HG03025 (cell line): ENCODE results near the gene FGF21.
"Not testable (repeated sequence)": the region's sequence is repeated elsewhere in the genome, so short reads cannot be mapped to it uniquely, and the experiment has no call there.

Experiments used
- ATAC-seq: cut with Tn5 transposase; IDR thresholded peaks from one replicate; pipeline ENCODE4 v1.9.1; 2021; ENCODE audit warnings: mild to moderate bottlenecking, moderate library complexity; ENCODE audit not compliant: unreplicated experiment, low FRiP score

FGF21 gene

GRCh38 chr19:48750771-48751504 lies 4.4 kb upstream of the FGF21 start:
- no peak for ATAC-seq

- ATAC-seq, result no peak
These were observed 3.4 kb upstream of the FGF21 start for GRCh38 chr19:48751845-48752495.

GRCh38 chr19:48752496-48753365 lies 2.6 kb upstream of the FGF21 start, which contains the start of gene FUT1:
FUT1 (minus strand) TSS chr19:48752641; CDS start chr19:48751281, 1,360 bp downstream.
- no peak for ATAC-seq

GRCh38 chr19:48755787-48756186 lies 463 bp downstream of the FGF21 start:
- no peak for ATAC-seq

- ATAC-seq, result no peak
These were observed 888 bp downstream of the FGF21 start for GRCh38 chr19:48756212-48756611.

- ATAC-seq, result no peak
These were observed 1.4 kb downstream of the FGF21 start for GRCh38 chr19:48756686-48757085.

GRCh38 chr19:48757089-48757675 lies 1.9 kb downstream of the FGF21 start:
- no peak for ATAC-seq

GRCh38 chr19:48757741-48758144 lies 2.4 kb downstream of the FGF21 start:
- no peak for ATAC-seq

- ATAC-seq, result no peak
These were observed 5.3 kb downstream of the FGF21 start for GRCh38 chr19:48760504-48761205.

- not testable (repeated sequence) for ATAC-seq
These were observed 10.5 kb downstream of the FGF21 start for GRCh38 chr19:48765816-48766215.

GRCh38 chr19:48768171-48768753 lies 12.9 kb downstream of the FGF21 start:
- ATAC-seq, result not testable (repeated sequence)

- ATAC-seq, result no peak
These were observed 13.8 kb downstream of the FGF21 start for GRCh38 chr19:48768994-48769713.

GRCh38 chr19:48770266-48770665 lies 14.9 kb downstream of the FGF21 start:
- no peak for ATAC-seq

- ATAC-seq, result no peak
These were observed 15.6 kb downstream of the FGF21 start for GRCh38 chr19:48770734-48771472.

- no peak for ATAC-seq
These were observed 17.2 kb downstream of the FGF21 start for GRCh38 chr19:48772503-48772953.

GRCh38 chr19:48777139-48777538 lies 21.8 kb downstream of the FGF21 start:
- ATAC-seq, result no peak

- no peak for ATAC-seq
These were observed 22.4 kb downstream of the FGF21 start for GRCh38 chr19:48777720-48778119.

GRCh38 chr19:48779636-48780035 lies 24.3 kb downstream of the FGF21 start:
- no peak for ATAC-seq
